Tibial nerve (tissue), 4 donors: ENCODE data around the gene RIPK1.

Experiments used
- EP300 ChIP-seq, 2 donors: sonication (generic); formaldehyde crosslinking; IDR thresholded peaks; one replicate each; pipeline ENCODE4 v1.6.1; 2017; ENCODE audit warnings: antibody characterized with exemption in 2 of 2, mild to moderate bottlenecking in 1 of 2
- POLR2A ChIP-seq, 2 donors: fragments of 450-650 bp; IDR thresholded peaks; one replicate each; pipeline ENCODE4 v1.6.1; 2017; ENCODE audit warnings: antibody characterized with exemption in 2 of 2, mild to moderate bottlenecking in 2 of 2, moderate library complexity in 2 of 2
- TF ChIP-seq, protein P1 (sequence below), 5 experiments: fragments of 200-600 bp in 3 of 5; fragments of 450-650 bp in 2 of 5; sonication (generic) in 3 of 5; IDR thresholded peaks; one replicate each; pipeline ENCODE4 v1.5.1; 2016 to 2019; ENCODE audit warnings: antibody characterized with exemption in 5 of 5, mild to moderate bottlenecking in 3 of 5, moderate library complexity in 2 of 5

GRCh38 chr6:3037638-3038365 is 30.5 kb upstream of the RIPK1 start:
- TF ChIP-seq POLR2A (IDR thresholded peaks at IDR 0.05) (no peak), EP300 (IDR thresholded peaks at IDR 0.05) (no peak)
- TF ChIP-seq, protein P1, sequence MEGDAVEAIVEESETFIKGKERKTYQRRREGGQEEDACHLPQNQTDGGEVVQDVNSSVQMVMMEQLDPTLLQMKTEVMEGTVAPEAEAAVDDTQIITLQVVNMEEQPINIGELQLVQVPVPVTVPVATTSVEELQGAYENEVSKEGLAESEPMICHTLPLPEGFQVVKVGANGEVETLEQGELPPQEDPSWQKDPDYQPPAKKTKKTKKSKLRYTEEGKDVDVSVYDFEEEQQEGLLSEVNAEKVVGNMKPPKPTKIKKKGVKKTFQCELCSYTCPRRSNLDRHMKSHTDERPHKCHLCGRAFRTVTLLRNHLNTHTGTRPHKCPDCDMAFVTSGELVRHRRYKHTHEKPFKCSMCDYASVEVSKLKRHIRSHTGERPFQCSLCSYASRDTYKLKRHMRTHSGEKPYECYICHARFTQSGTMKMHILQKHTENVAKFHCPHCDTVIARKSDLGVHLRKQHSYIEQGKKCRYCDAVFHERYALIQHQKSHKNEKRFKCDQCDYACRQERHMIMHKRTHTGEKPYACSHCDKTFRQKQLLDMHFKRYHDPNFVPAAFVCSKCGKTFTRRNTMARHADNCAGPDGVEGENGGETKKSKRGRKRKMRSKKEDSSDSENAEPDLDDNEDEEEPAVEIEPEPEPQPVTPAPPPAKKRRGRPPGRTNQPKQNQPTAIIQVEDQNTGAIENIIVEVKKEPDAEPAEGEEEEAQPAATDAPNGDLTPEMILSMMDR (IDR thresholded peaks at IDR 0.05), result no peak
